Left kidney (tissue), 2 donors: ENCODE data around the gene ABCC9. TPM values are rescaled to one million over a fixed set of nuclear protein-coding genes. Genes with fewer than 3 reads are reported as not detected.
A peak's percentile ranks its signal among the peaks of the same experiment; 100 is the strongest.
"Not testable (repeated sequence)": the region's sequence is repeated elsewhere in the genome, so short reads cannot be mapped to it uniquely, and the experiment has no call there.

Experiments
- DNase-seq: peaks from one replicate; pipeline ENCODE4 v3.0.0-alpha.2; 2013
- polyA plus RNA-seq: library from polyadenylated mRNA; unstranded; fragments of 120-200 nt; gene quantifications from one replicate; pipeline ENCODE4 v1.2.1, GENCODE V29; 2013; ENCODE audit not compliant: insufficient read length

The ABCC9 gene
- polyA plus RNA-seq, 1 donor = 30.3 TPM

DNA sequence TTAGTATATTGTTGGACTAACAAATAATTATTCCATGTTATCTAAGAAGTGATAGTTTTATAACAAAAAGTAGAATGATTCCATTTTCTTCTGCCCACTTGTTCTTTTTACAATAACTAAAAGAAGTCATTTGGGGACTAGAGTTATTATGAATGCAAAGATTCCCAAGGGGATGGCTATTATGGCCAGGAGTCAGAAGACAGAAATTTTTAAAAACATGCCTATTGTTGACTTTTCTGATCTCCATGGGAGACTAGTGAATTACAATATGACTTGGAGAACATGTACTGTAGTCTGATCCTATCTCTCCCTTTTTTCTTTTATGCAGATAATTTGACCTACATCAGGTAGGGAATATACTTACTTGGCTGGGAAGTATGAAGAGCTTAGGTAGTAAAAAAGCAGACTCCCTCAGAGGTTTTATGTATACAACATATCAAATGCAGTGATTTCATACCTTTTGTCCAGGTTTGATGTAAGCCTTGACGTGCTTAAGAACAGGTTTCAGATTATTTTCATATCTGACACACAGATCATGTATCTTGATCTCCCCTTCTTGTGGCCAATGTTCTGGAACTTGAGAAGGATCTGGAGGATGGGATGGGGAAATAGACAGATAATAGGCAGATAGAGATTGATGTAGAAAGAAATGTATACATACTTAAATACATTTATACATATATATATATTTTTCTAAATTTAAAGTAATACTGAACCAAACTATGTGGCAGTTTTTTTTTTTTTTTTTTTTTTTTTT, 125.7 kb downstream of the ABCC9 start:
- no peak for DNase-seq

DNA sequence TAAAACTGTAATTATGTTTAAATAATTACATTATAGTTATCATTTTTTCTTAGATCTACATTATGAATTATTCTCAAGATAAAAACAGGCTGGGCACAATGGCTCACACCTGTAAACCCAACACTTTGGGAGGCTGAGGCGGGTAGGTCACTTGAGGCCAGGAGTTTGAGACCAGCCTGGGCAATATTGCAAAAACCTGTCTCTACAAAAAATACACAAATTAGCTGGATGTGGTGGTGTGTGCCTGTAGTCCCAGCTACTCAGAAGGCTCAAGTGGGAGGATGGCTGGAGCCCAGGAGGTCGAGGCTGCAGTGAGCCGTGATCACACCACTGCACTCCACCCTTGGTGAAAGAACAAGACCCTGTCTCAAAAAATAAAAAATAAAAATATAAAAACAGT, 126.4 kb downstream of the ABCC9 start:
- no peak for DNase-seq

DNA sequence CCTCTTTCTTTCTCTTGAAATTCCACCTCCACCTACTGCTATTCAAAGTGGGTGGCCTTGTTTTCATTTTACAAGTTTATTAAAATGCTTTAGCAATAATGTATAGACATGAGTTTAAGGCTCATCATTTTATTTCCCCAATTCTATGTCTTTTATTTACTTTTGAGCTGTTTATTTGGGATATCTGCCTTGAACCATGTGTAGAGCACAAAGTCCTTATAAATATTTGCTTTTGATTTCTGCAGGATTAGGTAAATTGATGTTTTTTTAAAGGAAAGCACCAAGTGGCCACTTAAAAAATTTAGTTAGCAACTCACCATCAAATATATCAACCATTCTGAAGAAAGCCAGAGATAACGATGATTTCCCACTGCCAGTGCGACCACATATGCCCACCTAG, 126.9 kb downstream of the ABCC9 start:
- no peak for DNase-seq

DNA sequence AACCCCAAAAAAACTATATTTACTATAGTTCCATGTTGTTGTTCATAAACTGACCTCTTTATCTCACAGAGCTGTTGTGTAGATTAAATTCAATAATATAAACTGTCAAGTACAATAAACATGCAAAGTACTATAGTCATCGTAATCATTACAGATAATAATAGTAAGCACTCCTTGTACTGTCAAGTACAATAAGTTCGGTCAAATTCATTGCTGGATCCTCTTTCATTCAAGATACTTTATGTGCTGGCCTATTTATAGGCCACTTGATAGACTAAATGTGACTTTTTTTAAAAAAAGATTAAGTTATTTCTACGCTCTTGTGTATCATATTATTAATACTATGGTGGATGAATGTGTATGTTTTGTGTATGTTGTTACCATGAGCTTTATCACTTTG, 127.5 kb downstream of the ABCC9 start:
- no peak for DNase-seq

DNA sequence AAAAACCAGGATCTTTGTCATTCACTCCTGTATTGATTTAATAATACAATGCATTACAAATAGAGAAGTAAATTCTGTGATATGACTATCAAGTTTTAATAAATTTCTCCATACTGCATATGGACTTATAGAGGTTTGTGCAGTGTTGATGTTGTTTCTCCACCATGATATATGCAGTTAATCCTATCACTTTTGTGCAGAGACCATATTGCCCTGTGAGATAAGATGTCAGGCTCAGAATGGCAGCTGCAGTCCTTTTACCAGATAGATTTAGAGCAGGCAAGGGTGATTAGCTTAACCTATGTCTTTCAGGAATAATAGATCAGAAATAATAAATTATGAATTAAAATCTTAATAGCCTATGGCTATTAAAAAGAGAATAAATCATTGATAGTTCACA, 128.1 kb downstream of the ABCC9 start:
- DNase-seq = no peak

GRCh38 chr12:21812340-21812739, 128.9 kb downstream of the ABCC9 start:
- not testable (repeated sequence) for DNase-seq

- no peak for DNase-seq
Measured at GRCh38 chr12:21809100-21809499, 132.1 kb downstream of the ABCC9 start.

GRCh38 chr12:21806255-21806654, 135.0 kb downstream of the ABCC9 start:
- no peak for DNase-seq

DNA sequence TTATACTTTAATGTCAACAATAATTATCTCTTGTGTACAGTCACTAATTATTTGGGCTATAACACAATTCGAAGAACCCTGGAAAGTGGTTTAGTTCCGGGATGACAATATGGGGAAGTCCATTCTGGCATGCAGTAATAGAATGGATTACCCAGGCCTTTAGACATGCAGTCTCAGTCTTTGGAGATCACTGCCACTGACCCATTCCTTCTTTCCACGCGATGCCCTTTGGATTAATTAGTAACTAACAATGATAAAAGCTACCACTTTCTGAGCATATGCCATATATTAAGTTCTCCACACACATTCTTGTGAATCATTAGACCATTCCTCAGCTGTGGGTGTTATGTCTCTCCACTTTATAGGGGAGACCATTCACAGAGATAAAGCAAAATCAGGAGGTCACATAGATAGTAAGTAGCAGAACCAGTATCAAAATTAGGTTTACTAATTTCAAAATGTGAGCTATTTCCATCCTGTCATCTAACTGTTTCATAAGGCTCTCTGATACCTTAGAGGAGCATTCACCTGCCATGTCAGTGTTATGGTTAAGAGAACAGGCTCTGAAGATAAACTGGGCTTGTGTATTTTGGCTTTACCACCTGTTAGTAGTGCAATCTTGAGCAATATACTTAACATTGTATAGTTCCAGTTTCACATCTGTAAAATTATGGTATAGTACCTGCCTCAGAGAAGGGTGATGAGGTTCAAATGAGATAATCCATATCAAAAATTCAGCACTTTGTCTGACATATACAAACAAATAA, 139.5 kb downstream of the ABCC9 start:
- DNase-seq = no peak

DNA sequence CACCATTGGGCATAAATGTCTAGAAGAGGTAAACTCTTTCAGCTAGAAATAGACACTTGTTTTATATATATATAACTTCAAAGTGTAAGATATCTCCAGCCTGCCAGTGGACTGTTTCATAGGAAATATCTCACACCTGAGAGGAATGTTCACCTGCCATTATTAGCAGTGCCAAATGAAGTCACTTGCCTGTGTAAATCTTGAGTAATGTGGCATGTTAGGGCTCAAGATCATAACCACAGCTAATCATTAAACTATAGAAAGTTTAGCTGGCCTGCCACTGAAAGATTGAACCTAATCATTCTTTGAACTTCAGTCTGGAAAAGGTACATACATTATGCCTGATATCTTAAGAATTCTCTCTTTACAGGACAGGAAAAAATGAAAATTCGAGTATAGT, 141.2 kb downstream of the ABCC9 start:
- DNase-seq = no peak

DNA sequence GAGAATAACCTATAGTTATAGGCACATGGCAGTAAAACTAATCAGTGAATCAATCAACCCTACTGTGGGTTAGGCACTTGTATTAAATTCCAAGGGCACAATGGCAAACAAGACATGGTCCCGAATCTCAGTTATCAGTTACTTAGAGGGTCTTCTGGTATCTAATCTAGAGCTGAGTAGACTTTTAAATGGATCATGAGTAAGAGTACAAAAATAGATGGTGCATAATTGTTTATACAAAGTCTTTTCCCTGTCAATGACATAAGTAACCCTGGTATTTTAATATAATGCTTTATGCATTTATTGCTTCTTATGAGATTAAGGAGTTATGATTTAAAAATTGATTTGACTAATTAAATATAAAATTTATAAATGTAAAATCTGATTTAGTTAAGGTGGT, 143.7 kb downstream of the ABCC9 start:
- no peak for DNase-seq

- DNase-seq = no peak
Measured at GRCh38 chr12:21795648-21796328, 145.4 kb downstream of the ABCC9 start.

DNA sequence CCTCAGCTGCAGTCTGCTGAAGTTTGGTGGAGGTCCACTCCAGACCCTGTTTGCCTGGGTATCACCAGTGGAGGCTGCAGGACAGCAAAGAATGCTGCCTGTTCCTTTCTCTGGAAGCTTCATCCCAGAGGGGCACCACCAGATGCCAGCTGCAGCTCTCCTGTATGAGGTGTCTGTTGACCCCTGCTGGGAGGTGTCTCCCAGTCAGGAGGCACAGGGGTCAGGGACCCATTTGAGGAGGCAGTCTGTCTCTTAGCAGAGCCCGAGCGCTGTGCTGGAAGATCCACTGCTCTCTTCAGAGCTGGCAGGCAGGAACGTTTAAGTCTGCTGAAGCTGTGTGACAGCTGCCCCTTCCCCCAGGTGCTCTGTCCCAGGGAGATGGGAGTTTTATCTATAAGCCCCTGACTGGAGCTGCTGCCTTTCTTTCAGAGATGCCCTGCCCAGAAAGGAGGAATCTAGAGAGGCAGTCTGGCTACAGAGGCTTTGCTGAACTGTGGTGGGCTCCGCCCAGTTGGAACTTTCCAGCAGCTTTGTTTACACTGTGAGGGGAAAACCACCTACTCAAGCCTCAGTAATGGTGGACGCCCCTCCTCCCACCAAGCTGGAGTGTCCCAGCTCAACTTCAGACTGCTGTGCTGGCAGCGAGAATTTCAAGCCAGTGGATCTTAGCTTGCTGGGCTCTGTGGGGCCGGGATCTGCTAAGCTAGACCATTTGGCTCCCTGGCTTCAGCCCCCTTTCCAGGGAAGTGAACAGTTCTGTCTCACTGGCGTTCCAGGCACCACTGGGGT, 146.2 kb downstream of the ABCC9 start:
- DNase-seq = not testable (repeated sequence)

- not testable (repeated sequence) for DNase-seq
Measured at GRCh38 chr12:21789687-21790086, 151.5 kb downstream of the ABCC9 start.

DNA sequence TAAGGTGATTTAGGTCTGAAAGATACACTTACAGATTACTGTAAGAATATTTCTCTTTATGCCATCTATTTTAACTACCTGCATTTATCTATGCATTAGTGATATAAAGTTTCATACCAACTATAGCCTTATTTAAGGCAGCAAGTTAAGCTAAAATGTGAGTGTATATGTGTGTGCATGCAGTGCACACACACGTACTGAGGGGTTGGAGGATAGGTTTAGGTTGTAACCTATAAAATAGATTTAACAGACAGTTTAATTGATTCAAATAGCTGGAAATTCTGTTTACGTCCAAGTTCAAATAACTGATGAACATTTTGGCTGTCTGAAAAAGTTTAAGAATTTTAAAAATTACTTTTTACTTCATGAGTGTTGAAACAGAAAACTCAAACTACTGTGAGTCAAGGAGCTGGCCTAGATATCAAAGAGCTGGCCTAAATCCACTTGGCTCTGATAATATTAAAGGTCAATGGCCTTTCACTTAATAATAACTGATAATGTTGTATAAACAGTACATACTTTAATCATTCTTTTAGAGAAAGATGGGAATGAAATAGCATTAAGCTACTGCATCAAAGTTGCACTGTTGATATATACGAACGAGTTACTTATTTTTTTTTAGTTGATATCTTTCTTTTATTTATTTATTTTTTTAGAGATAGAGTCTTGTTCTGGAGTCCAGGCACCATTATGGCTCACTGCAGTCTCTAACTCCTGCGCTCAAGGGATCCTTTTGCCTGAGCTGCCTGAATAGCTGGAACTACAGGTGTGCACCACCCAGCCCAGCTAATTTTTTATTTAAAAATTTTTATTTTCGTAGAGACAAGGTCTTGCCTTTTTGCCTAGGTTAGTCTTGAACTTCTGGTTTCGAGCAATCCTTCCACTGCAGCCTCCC, 152.9 kb downstream of the ABCC9 start:
- no peak for DNase-seq

DNA sequence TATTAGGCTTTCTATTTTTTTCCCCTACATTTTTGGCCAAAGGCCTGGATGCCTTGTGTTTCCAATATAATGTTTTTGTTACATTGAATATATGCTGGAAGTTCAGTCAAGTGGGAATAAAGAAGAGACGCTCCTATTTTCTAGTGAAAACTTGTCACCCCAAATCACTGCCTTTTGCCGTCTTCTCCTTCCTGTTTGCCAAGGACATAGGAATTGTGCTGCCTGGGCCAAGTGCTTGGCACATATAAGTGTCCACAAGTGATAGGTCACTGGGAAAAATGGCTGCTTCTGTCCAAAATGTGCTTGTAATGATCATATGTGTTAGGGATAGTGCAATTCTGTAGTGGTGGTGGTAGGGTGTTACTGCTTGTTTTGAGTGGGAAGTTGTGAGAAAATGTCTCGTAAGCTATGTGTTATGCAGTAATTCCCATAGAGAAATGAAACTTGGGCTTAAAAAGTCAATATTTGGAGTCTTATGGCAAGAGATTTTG, 155.1 kb downstream of the ABCC9 start:
- no peak for DNase-seq

DNA sequence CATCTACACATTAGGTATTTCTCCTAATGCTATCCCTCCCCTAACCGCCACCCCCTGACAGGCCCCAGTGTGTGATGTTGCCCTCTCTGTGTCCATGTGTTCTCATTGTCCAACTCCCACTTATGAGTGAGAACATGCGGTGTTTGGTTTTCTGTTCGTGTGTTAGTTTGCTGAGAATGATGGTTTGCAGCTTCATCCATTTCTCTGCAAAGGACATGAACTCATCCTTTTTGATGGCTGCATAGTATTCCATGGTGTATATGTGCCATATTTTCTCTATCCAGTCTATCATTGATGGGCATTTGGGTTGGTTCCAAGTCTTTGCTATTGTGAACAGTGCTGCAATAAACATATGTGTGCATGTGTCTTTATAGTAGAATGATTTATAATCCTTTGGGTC, 158.5 kb downstream of the ABCC9 start:
- not testable (repeated sequence) for DNase-seq

- DNase-seq = no peak
Measured at GRCh38 chr12:21780786-21781185, 160.4 kb downstream of the ABCC9 start.

DNA sequence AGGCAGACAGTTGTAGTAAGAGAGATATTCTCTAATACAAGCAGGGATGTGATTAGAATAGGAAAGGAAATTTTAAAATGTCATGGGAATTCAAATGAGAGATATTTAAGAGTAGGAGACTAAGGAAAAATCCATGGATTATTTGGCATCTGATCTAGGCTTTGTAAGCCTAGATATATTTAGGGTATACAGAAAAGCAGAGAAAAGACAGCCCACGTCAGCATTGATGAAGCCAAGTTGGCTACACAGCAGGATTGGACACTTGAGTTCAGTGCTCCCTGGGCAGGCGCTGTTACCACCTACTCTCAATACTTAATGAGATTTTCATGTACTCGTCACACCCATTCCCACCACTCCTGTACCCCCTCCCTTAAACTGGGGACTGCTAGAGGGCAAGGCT, 165.1 kb downstream of the ABCC9 start:
- no peak for DNase-seq

GRCh38 chr12:21775133-21775820, 165.9 kb downstream of the ABCC9 start:
- DNase-seq = peak; percentile 29
